CD4-positive, alpha-beta T cell (primary cell): ENCODE results near the gene GNA15. TPM values are rescaled to one million over a fixed set of nuclear protein-coding genes. Genes with fewer than 3 reads are reported as not detected.

Source experiments
- ATAC-seq: fragments of 200-7000 bp; cut with Tn5 transposase; one replicate; pipeline ENCODE4 v1.10.0; 2022; ENCODE audit warnings: mild to moderate bottlenecking; ENCODE audit not compliant: poor library complexity
- CTCF ChIA-PET: fragments of 350-600 bp; sonication (Branson Sonifier 250); formaldehyde crosslinking; loops from one replicate; lab custom pipeline; 2021; ENCODE audit warnings: antibody characterized with exemption, inconsistent platforms; lab: Charles Lee
- POLR2A ChIA-PET: fragments of 350-600 bp; sonication (Branson Sonifier 250); formaldehyde crosslinking; loops from one replicate; lab custom pipeline; 2021; ENCODE audit warnings: antibody characterized with exemption, inconsistent platforms; lab: Charles Lee
- DNase-seq, 14 experiments: peaks; one replicate each; pipeline ENCODE4 v3.0.0-alpha.2; 2013 to 2020; ENCODE audit warnings: mixed read lengths in 2 of 14
- H3K27ac ChIP-seq, 2 donors: one replicate each; pipeline versions ENCODE4 v1.5.1 to v1.7.0; 2013; ENCODE audit warnings: low read length in 2 of 2, low read depth in 1 of 2, mild to moderate bottlenecking in 1 of 2
- H3K27me3 ChIP-seq, 2 experiments: 1 replicate in 1 of 2; 2 replicates in 1 of 2; pipeline versions ENCODE4 v1.6.1 to v1.7.0; 2013; ENCODE audit warnings: low read length in 2 of 2, control low read depth in 1 of 2, mild to moderate bottlenecking in 1 of 2, moderate library complexity in 1 of 2; ENCODE audit not compliant: insufficient read depth in 2 of 2, control insufficient read depth in 1 of 2
- H3K36me3 ChIP-seq: one replicate; pipeline ENCODE4 v1.6.1; 2013; ENCODE audit warnings: low read length, control low read depth; ENCODE audit not compliant: insufficient read depth
- H3K4me1 ChIP-seq: one replicate; pipeline ENCODE4 v1.6.1; 2013; ENCODE audit warnings: low read length, control low read depth; ENCODE audit not compliant: insufficient read depth
- H3K4me3 ChIP-seq: one replicate; pipeline ENCODE4 v1.5.1; 2013; ENCODE audit warnings: mild to moderate bottlenecking, low read length, moderate library complexity
- H3K9me3 ChIP-seq, 2 experiments: 1 replicate in 1 of 2; 2 replicates in 1 of 2; pipeline versions ENCODE4 v1.6.1 to v1.7.0; 2013; ENCODE audit warnings: low read length in 2 of 2, mild to moderate bottlenecking in 2 of 2, control low read depth in 1 of 2, moderate library complexity in 1 of 2; ENCODE audit not compliant: control insufficient read depth in 1 of 2, insufficient read depth in 1 of 2
- H3K27ac Mint-ChIP-seq: one replicate; pipeline ENCODE4 v1.8.0; 2020; ENCODE audit warnings: mixed read lengths
- H3K27me3 Mint-ChIP-seq: one replicate; pipeline ENCODE4 v1.8.0; 2021; ENCODE audit warnings: mixed read lengths
- H3K36me3 Mint-ChIP-seq: one replicate; pipeline ENCODE4 v1.8.0; 2021; ENCODE audit warnings: low read depth, mixed read lengths
- H3K4me1 Mint-ChIP-seq: one replicate; pipeline ENCODE4 v1.8.0; 2021; ENCODE audit warnings: low read depth, mixed read lengths
- H3K4me3 Mint-ChIP-seq: one replicate; pipeline ENCODE4 v1.8.0; 2020; ENCODE audit warnings: mild to moderate bottlenecking, mixed read lengths
- H3K9me3 Mint-ChIP-seq: one replicate; pipeline ENCODE4 v1.8.0; 2020; ENCODE audit warnings: mixed read lengths
- CTCF ChIP-seq: fragments of 200-600 bp; IDR thresholded peaks from one replicate; pipeline ENCODE4 v1.8.0; 2022; ENCODE audit warnings: antibody characterized with exemption, mild to moderate bottlenecking
- intact Hi-C, 2 experiments: fragments of 100-400 bp; cut with DNase I in 1 of 2; cut with micrococcal nuclease in 1 of 2; formaldehyde crosslinking; loops; one replicate each; pipeline versions ENCODE4 v1.15.1 to v1.9.0; 2023 to 2025; cut with DNase I, micrococcal nuclease
- total RNA-seq, 174 experiments: library from RNA in 2 of 174; stranded (reverse) in 2 of 174; gene quantifications; one replicate each; pipeline ENCODE4 v1.2.3 and lab custom pipeline; 2021 to 2026

Gene GNA15
- total RNA-seq, 2 experiments from 2014 or later: 12.1 to 14.9 TPM

- peaks cover 3% of the 10 kb centered on the region for H3K4me1 Mint-ChIP-seq
- no peak for ATAC-seq
- Histone ChIP-seq H3K36me3 (no peaks in the 10 kb centered on the region), H3K9me3 (no peaks in the 10 kb centered on the region), H3K4me3 (no peak overlapping the region), H3K27me3 (no peaks in the 10 kb centered on the region), H3K27ac (no peak overlapping the region), H3K4me1 (peaks cover 4% of the 10 kb centered on the region)
- no peaks in the 10 kb centered on the region for H3K9me3 Mint-ChIP-seq
- no peak overlapping the region for H3K4me3 Mint-ChIP-seq
- no peak for TF ChIP-seq CTCF
- no peaks in the 10 kb centered on the region for H3K36me3 Mint-ChIP-seq
- H3K27ac Mint-ChIP-seq: no peak overlapping the region
- H3K27me3 Mint-ChIP-seq: no peaks in the 10 kb centered on the region
- no peak for DNase-seq
- ChIA-PET CTCF (no interaction called here), POLR2A (no interaction called here)
- intact Hi-C loops: loop anchor here in 1 of 2 experiments (10.0 kb wide), 1 partner anchor 317 kb away; no protein-coding TSS in a partner anchor
Measured at GRCh38 chr19:3111586-3112247, 24.1 kb upstream of the GNA15 start.

- Mint-ChIP-seq H3K27me3 (no peaks in the 10 kb centered on the region), H3K4me3 (no peak overlapping the region), H3K4me1 (peaks cover 3% of the 10 kb centered on the region), H3K36me3 (no peaks in the 10 kb centered on the region), H3K9me3 (no peaks in the 10 kb centered on the region), H3K27ac (no peak overlapping the region)
- no peak overlapping the region for H3K4me3 ChIP-seq
- no peaks in the 10 kb centered on the region for H3K36me3 ChIP-seq
- no peaks in the 10 kb centered on the region for H3K27me3 ChIP-seq
- intact Hi-C loops: loop anchor here in 1 of 2 experiments (10.0 kb wide), 1 partner anchor 318 kb away; no protein-coding TSS in a partner anchor
- POLR2A ChIA-PET: no interaction called here
- H3K9me3 ChIP-seq: no peaks in the 10 kb centered on the region
- DNase-seq: no peak
- CTCF ChIA-PET: no interaction called here
- no peak for TF ChIP-seq CTCF
- peaks cover 4% of the 10 kb centered on the region for H3K4me1 ChIP-seq
- H3K27ac ChIP-seq: no peak overlapping the region
- ATAC-seq: no peak
Measured at GRCh38 chr19:3112375-3113099, 23.3 kb upstream of the GNA15 start.

DNA sequence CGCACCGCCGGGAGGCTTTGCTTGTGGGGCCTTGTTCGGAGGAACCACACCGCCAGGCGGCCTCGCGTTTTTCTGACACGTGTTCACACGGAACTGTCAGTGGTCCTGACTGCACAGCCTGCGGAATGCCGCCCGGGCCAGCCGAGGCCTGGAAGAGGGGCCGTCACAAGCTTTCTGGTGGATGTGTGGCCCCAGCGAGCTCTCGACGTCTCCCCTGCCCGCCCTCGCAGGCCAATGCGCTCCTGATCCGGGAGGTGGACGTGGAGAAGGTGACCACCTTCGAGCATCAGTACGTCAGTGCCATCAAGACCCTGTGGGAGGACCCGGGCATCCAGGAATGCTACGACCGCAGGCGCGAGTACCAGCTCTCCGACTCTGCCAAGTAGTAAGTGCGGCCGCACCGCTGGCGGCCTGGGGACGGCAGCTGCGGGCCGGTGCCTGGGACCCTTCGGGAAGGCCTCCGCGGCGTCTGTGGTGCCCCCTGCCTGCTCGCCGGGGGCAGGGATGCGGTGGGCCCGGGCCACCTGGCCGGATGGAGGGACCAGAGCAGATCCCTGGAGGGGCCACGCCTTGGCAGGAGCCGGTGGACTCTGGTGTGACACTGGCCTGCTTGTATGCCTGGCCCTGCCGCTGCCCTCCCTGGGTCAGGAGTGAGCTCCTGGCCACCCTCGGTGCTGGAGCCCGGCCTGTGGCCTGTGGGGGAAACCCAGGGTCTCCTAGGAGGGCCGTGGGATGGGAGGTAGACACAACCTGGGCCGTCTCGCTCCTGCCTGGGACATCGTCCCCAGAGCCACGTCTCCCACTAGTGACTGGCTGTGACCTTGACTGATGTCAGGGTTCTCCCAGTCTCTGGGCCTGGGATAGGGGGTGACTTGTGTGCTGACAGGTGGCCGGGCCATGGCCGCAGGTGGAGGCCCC lies 22.5 kb upstream of the GNA15 start:
- intact Hi-C loops: loop anchor here in 1 of 2 experiments (10.0 kb wide), 1 partner anchor 319 kb away; no protein-coding TSS in a partner anchor
- Histone ChIP-seq H3K4me3 (no peak overlapping the region), H3K27ac (no peak overlapping the region), H3K36me3 (no peaks in the 10 kb centered on the region), H3K9me3 (no peaks in the 10 kb centered on the region), H3K27me3 (no peaks in the 10 kb centered on the region), H3K4me1 (peaks cover 4% of the 10 kb centered on the region)
- POLR2A ChIA-PET: no interaction called here
- TF ChIP-seq CTCF: no peak
- H3K36me3 Mint-ChIP-seq: no peaks in the 10 kb centered on the region
- H3K9me3 Mint-ChIP-seq: no peaks in the 10 kb centered on the region
- peaks cover 3% of the 10 kb centered on the region for H3K4me1 Mint-ChIP-seq
- CTCF ChIA-PET: no interaction called here
- H3K27ac Mint-ChIP-seq: no peak overlapping the region
- no peak overlapping the region for H3K4me3 Mint-ChIP-seq
- ATAC-seq: no peak
- H3K27me3 Mint-ChIP-seq: no peaks in the 10 kb centered on the region
- DNase-seq: no peak
